ENCODE data around the gene ABCB1.
"Not testable (repeated sequence)": the region's sequence is repeated elsewhere in the genome, so short reads cannot be mapped to it uniquely, and the experiment has no call there.

Gene ABCB1

GRCh38 chr7:87460444-87460843 lies 140.2 kb downstream of the ABCB1 start:
- H3K36me3 ChIP-seq (ENCODE audit: control insufficient read depth, insufficient read depth, low read length); H3K27ac ChIP-seq (ENCODE audit: insufficient read depth, low read depth, low read length, poor library complexity, severe bottlenecking); H3K4me3 ChIP-seq (ENCODE audit: insufficient read depth, low read depth, low read length); H3K9me3 ChIP-seq (ENCODE audit: control insufficient read depth, low read length); H3K27me3 ChIP-seq (ENCODE audit: control insufficient read depth, insufficient read depth, low read length, poor library complexity, severe bottlenecking); H3K4me1 ChIP-seq (ENCODE audit: control insufficient read depth, insufficient read depth, low read length): not testable (repeated sequence)
- WGBS, 2 experiments = 94 to 95% methylated on average over 2 to 3 of the region's 3 CpGs

GRCh38 chr7:87459941-87460340 lies 140.7 kb downstream of the ABCB1 start:
- Histone ChIP-seq H3K36me3 (ENCODE audit: control insufficient read depth, insufficient read depth, low read length) (no peaks in the 10 kb centered on the region), H3K27me3 (ENCODE audit: control insufficient read depth, insufficient read depth, low read length, poor library complexity, severe bottlenecking) (no peaks in the 10 kb centered on the region), H3K27ac (ENCODE audit: insufficient read depth, low read depth, low read length, poor library complexity, severe bottlenecking) (no peak overlapping the region), H3K4me1 (ENCODE audit: control insufficient read depth, insufficient read depth, low read length) (peaks cover 3% of the 10 kb centered on the region), H3K9me3 (ENCODE audit: control insufficient read depth, low read length) (no peaks in the 10 kb centered on the region), H3K4me3 (ENCODE audit: insufficient read depth, low read depth, low read length) (no peak overlapping the region)
- 94% methylated on average over 2 of the region's 2 CpGs for WGBS, 2 experiments

- no peaks in the 10 kb centered on the region for H3K9me3 ChIP-seq (ENCODE audit: control insufficient read depth, low read length)
- 87 to 90% methylated on average over 3 of the region's 3 CpGs for WGBS, 2 experiments
- H3K36me3 ChIP-seq (ENCODE audit: control insufficient read depth, insufficient read depth, low read length) = no peaks in the 10 kb centered on the region
- no peak overlapping the region for H3K4me3 ChIP-seq (ENCODE audit: insufficient read depth, low read depth, low read length)
- peaks cover 3% of the 10 kb centered on the region for H3K4me1 ChIP-seq (ENCODE audit: control insufficient read depth, insufficient read depth, low read length)
- H3K27ac ChIP-seq (ENCODE audit: insufficient read depth, low read depth, low read length, poor library complexity, severe bottlenecking) = no peak overlapping the region
- no peaks in the 10 kb centered on the region for H3K27me3 ChIP-seq (ENCODE audit: control insufficient read depth, insufficient read depth, low read length, poor library complexity, severe bottlenecking)
These were observed 142.5 kb downstream of the ABCB1 start for GRCh38 chr7:87458148-87458547.

GRCh38 chr7:87456247-87456646 lies 144.4 kb downstream of the ABCB1 start:
- no peaks in the 10 kb centered on the region for H3K36me3 ChIP-seq (ENCODE audit: control insufficient read depth, insufficient read depth, low read length)
- H3K4me3 ChIP-seq (ENCODE audit: insufficient read depth, low read depth, low read length) = no peak overlapping the region
- 43 to 47% methylated on average over 2 of the region's 2 CpGs for WGBS, 2 experiments
- no peaks in the 10 kb centered on the region for H3K9me3 ChIP-seq (ENCODE audit: control insufficient read depth, low read length)
- H3K27me3 ChIP-seq (ENCODE audit: control insufficient read depth, insufficient read depth, low read length, poor library complexity, severe bottlenecking) = no peaks in the 10 kb centered on the region
- no peak overlapping the region for H3K27ac ChIP-seq (ENCODE audit: insufficient read depth, low read depth, low read length, poor library complexity, severe bottlenecking)
- peaks cover 3% of the 10 kb centered on the region for H3K4me1 ChIP-seq (ENCODE audit: control insufficient read depth, insufficient read depth, low read length)
